Neural cell (in vitro differentiated cells): Measurements from ENCODE around the gene HAND2. TPM values are rescaled to one million over a fixed set of nuclear protein-coding genes. Genes with fewer than 3 reads are reported as not detected.

Experiments
- H2AFZ ChIP-seq: fragments of 200-600, 300-800 bp; sonication (generic), shearing (Covaris generic); 2 replicates; pipeline ENCODE4 v1.6.0; 2014; ENCODE audit warnings: low read depth, mild to moderate bottlenecking, antibody characterized with exemption, low read length, moderate library complexity
- H3F3A ChIP-seq: fragments of 200-600 bp; shearing (Covaris generic); 2 replicates; pipeline ENCODE4 v1.6.1; 2016; ENCODE audit warnings: mild to moderate bottlenecking, moderate library complexity, mixed read lengths, antibody characterized with exemption, low read length; ENCODE audit not compliant: insufficient read depth, poor library complexity, severe bottlenecking
- H3K27ac ChIP-seq: fragments of 200-600, 300-800 bp; sonication (generic), shearing (Covaris generic); 2 replicates; pipeline ENCODE4 v1.5.1; 2014; ENCODE audit warnings: mild to moderate bottlenecking, low read length, moderate library complexity
- H3K27me3 ChIP-seq: fragments of 300-800, 200-600 bp; sonication (generic), shearing (Covaris generic); 2 replicates; pipeline ENCODE4 v1.6.0; 2014; ENCODE audit warnings: mild to moderate bottlenecking, low read depth, low read length, moderate library complexity; ENCODE audit not compliant: insufficient read depth
- H3K36me3 ChIP-seq: fragments of 300-800, 200-600 bp; sonication (generic), shearing (Covaris generic); 2 replicates; pipeline ENCODE4 v1.5.1; 2014; ENCODE audit warnings: mild to moderate bottlenecking, antibody characterized with exemption, low read length, moderate library complexity; ENCODE audit not compliant: insufficient read depth
- H3K4me2 ChIP-seq: fragments of 300-800, 200-600 bp; sonication (generic), shearing (Covaris generic); 2 replicates; pipeline ENCODE4 v1.6.0; 2014; ENCODE audit warnings: mild to moderate bottlenecking, low read length
- H3K4me3 ChIP-seq: fragments of 300-800, 200-600 bp; sonication (generic), shearing (Covaris generic); 2 replicates; pipeline ENCODE4 v1.5.1; 2014; ENCODE audit warnings: mild to moderate bottlenecking, low read length, moderate library complexity
- H3K79me2 ChIP-seq: fragments of 200-600 bp; shearing (Covaris generic); replicated peaks from 2 replicates; pipeline ENCODE4 v1.6.0; 2014; ENCODE audit warnings: mild to moderate bottlenecking, low read length, moderate library complexity; ENCODE audit not compliant: insufficient read depth
- H3K9ac ChIP-seq: fragments of 300-800, 200-600 bp; sonication (generic), shearing (Covaris generic); 2 replicates; pipeline ENCODE4 v1.6.1; 2016; ENCODE audit warnings: mild to moderate bottlenecking, low read length, mixed read lengths
- H3K9me2 ChIP-seq: fragments of 200-600 bp; shearing (Covaris generic); 2 replicates; pipeline ENCODE4 v1.6.1; 2016; ENCODE audit warnings: mild to moderate bottlenecking, low read length, mixed read lengths; ENCODE audit not compliant: insufficient read depth
- H3K9me3 ChIP-seq: fragments of 200-600, 300-800 bp; sonication (generic), shearing (Covaris generic); 2 replicates; pipeline ENCODE4 v1.6.1; 2016; ENCODE audit warnings: mild to moderate bottlenecking, mixed run types, low read length, moderate library complexity, mixed read lengths
- H4K20me1 ChIP-seq: fragments of 200-600 bp; shearing (Covaris generic); 2 replicates; pipeline ENCODE4 v1.6.1; 2016; ENCODE audit warnings: mild to moderate bottlenecking, mixed run types; ENCODE audit not compliant: insufficient read depth
- CTCF ChIP-seq: fragments of 450-650 bp; IDR thresholded peaks from 2 replicates; pipeline ENCODE4 v1.5.1; 2014; ENCODE audit warnings: antibody characterized with exemption, mild to moderate bottlenecking, moderate library complexity; ENCODE audit not compliant: poor library complexity, severe bottlenecking
- EP300 ChIP-seq: fragments of 450-650 bp; conservative IDR thresholded peaks from 2 replicates; pipeline ENCODE4 v1.6.1; 2014; ENCODE audit warnings: antibody characterized with exemption, mild to moderate bottlenecking, moderate library complexity; ENCODE audit not compliant: poor library complexity, severe bottlenecking
- EZH2 ChIP-seq: fragments of 200-600, 300-800 bp; shearing (Covaris generic), sonication (generic); IDR thresholded peaks from 2 replicates; pipeline ENCODE4 v1.6.1; 2014; ENCODE audit warnings: antibody characterized with exemption, low read length, borderline replicate concordance, mild to moderate bottlenecking; ENCODE audit not compliant: insufficient read depth, poor library complexity, severe bottlenecking
- MXI1 ChIP-seq: fragments of 450-650 bp; conservative IDR thresholded peaks from 2 replicates; pipeline ENCODE4 v1.6.1; 2014; ENCODE audit warnings: antibody characterized with exemption, mild to moderate bottlenecking; ENCODE audit not compliant: poor library complexity, severe bottlenecking
- POLR2AphosphoS5 ChIP-seq: IDR thresholded peaks from 2 replicates; pipeline ENCODE4 v1.6.1; 2012
- RAD21 ChIP-seq: fragments of 450-650 bp; conservative IDR thresholded peaks from 2 replicates; pipeline ENCODE4 v1.6.1; 2014; ENCODE audit warnings: antibody characterized with exemption, mild to moderate bottlenecking, moderate library complexity
- REST ChIP-seq: IDR thresholded peaks from 2 replicates; pipeline ENCODE4 v1.6.1; 2012; ENCODE audit warnings: borderline replicate concordance
- SMC3 ChIP-seq: fragments of 450-650 bp; conservative IDR thresholded peaks from 2 replicates; pipeline ENCODE4 v1.6.1; 2014; ENCODE audit warnings: antibody characterized with exemption, mild to moderate bottlenecking, moderate library complexity; ENCODE audit not compliant: poor library complexity
- TAF1 ChIP-seq: IDR thresholded peaks from 2 replicates; pipeline ENCODE4 v1.6.1; 2012; ENCODE audit warnings: low read depth
- polyA plus RNA-seq: library from polyadenylated mRNA; depleted of rRNA; stranded (reverse); fragments of >200 nt; gene quantifications from 2 replicates; pipeline ENCODE4 v1.2.3, GENCODE V29; 2014

HAND2 gene
- polyA plus RNA-seq, 1 donor from 2014 or later, result not detected

GRCh38 chr4:173502282-173502681 is 27.7 kb downstream of the HAND2 start:
- H3K36me3 ChIP-seq, result no peaks in the 10 kb centered on the region
- no peaks in the 10 kb centered on the region for H3F3A ChIP-seq
- H3K4me3 ChIP-seq, result no peak overlapping the region
- H3K9me2 ChIP-seq, result no peaks in the 10 kb centered on the region
- H2AFZ ChIP-seq, result no peak overlapping the region
- H3K9me3 ChIP-seq, result no peaks in the 10 kb centered on the region
- no peak overlapping the region for H3K27ac ChIP-seq
- H3K27me3 ChIP-seq, result peaks cover 93% of the 10 kb centered on the region
- no peak for TF ChIP-seq SMC3
- TF ChIP-seq POLR2AphosphoS5, result no peak
- TF ChIP-seq CTCF, result no peak
- no peak for TF ChIP-seq RAD21
- no peak for TF ChIP-seq EP300
- no peak for TF ChIP-seq TAF1
- no peak for TF ChIP-seq EZH2
- TF ChIP-seq MXI1, result no peak
- no peak for TF ChIP-seq REST
- no peaks in the 10 kb centered on the region for H3K79me2 ChIP-seq
- no peak overlapping the region for H3K4me2 ChIP-seq
- no peaks in the 10 kb centered on the region for H4K20me1 ChIP-seq
- no peak overlapping the region for H3K9ac ChIP-seq

- Histone ChIP-seq H3K27ac (no peak overlapping the region), H2AFZ (no peak overlapping the region), H3K27me3 (peaks cover 87% of the 10 kb centered on the region), H3K79me2 (no peaks in the 10 kb centered on the region), H3K36me3 (no peaks in the 10 kb centered on the region), H3K9me3 (no peaks in the 10 kb centered on the region), H3F3A (no peaks in the 10 kb centered on the region), H3K4me3 (peak overlapping the region; percentile 55), H3K9ac (no peak overlapping the region), H4K20me1 (no peaks in the 10 kb centered on the region), H3K4me2 (no peak overlapping the region), H3K9me2 (no peaks in the 10 kb centered on the region)
- TF ChIP-seq EP300 (no peak), MXI1 (no peak), RAD21 (no peak), SMC3 (no peak), REST (no peak), EZH2 (no peak), TAF1 (no peak), POLR2AphosphoS5 (no peak), CTCF (no peak)
Measured at GRCh38 chr4:173501592-173502150, 28.4 kb downstream of the HAND2 start.
